ENCODE data around the gene PSMB9. TPM values are rescaled to one million over a fixed set of nuclear protein-coding genes. Genes with fewer than 3 reads are reported as not detected.
A peak's percentile ranks its signal among the peaks of the same experiment; 100 is the strongest.
"Not testable (repeated sequence)": the region's sequence is repeated elsewhere in the genome, so short reads cannot be mapped to it uniquely, and the experiment has no call there.

The PSMB9 gene
- polyA plus RNA-seq, 1 donor, result 21.7 TPM

DNA sequence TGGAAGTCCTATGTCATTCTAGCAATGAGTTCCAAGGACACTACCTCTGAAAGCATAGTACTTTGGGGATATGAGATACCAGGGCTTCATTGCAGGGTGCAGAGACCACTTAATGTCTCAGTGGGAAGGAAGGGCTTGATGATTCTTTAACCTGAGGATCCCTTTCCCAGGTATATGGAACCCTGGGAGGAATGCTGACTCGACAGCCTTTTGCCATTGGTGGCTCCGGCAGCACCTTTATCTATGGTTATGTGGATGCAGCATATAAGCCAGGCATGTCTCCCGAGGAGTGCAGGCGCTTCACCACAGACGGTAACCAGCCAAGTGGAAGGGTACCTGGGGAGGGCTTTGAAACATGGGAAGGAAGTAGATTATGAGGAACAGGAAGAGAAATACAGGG is 4.2 kb downstream of the PSMB9 start:
- WGBS (ENCODE audit: insufficient coverage, low lambda C conversion rate), result no CpG with 5 or more reads among the region's 5 CpGs

DNA sequence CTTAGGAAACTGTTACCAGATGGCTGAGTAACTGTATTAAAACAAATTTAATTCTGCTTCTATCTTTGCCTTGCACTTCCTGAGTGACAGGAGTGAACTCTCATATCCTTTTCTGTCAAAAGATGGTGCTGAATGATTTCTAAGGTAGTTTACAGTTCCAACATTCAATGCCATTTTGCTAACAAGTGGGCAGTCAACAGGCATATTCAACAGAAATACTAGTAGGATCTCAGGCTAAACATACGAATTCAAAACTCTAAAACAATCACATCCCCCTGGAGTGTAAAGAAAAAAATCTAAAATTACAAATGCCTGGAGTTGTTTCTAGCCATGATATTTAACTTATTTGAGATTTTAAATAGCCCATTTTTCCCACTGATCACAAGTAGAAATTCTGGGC is 6.7 kb downstream of the PSMB9 start:
- no peak overlapping the region for H3K4me3 ChIP-seq (ENCODE audit: low read length)
- no peak overlapping the region for H3K27ac ChIP-seq (ENCODE audit: low read length)
- H3K27me3 ChIP-seq (ENCODE audit: control insufficient read depth, insufficient read depth, low read length), result peaks cover 19% of the 10 kb centered on the region
- no peak for DNase-seq
- no peaks in the 10 kb centered on the region for H3K9me3 ChIP-seq (ENCODE audit: control insufficient read depth, low read depth, low read length)
- no peaks in the 10 kb centered on the region for H3K4me1 ChIP-seq (ENCODE audit: control insufficient read depth, insufficient read depth, low read length)
- peaks cover 5% of the 10 kb centered on the region for H3K36me3 ChIP-seq (ENCODE audit: control insufficient read depth, insufficient read depth, low read length)
- no CpG with 5 or more reads among the region's 1 CpG for WGBS (ENCODE audit: insufficient coverage, low lambda C conversion rate)

More for the DNA sequence above, 4.2 kb downstream of the PSMB9 start:
- DNase-seq, result no peak
- no peak overlapping the region for H3K27ac ChIP-seq (ENCODE audit: low read length)
- H3K36me3 ChIP-seq (ENCODE audit: control insufficient read depth, insufficient read depth, low read length), result peaks cover 5% of the 10 kb centered on the region
- peaks cover 13% of the 10 kb centered on the region for H3K27me3 ChIP-seq (ENCODE audit: control insufficient read depth, insufficient read depth, low read length)
- no peak overlapping the region for H3K4me3 ChIP-seq (ENCODE audit: low read length)
- no peaks in the 10 kb centered on the region for H3K9me3 ChIP-seq (ENCODE audit: control insufficient read depth, low read depth, low read length)
- peaks cover 7% of the 10 kb centered on the region for H3K4me1 ChIP-seq (ENCODE audit: control insufficient read depth, insufficient read depth, low read length)

- H3K36me3 ChIP-seq (ENCODE audit: control insufficient read depth, insufficient read depth, low read length), result peaks cover 5% of the 10 kb centered on the region
- 74% methylated on average over 3 of the region's 3 CpGs for WGBS (ENCODE audit: insufficient coverage, low lambda C conversion rate)
- peaks cover 4% of the 10 kb centered on the region for H3K4me1 ChIP-seq (ENCODE audit: control insufficient read depth, insufficient read depth, low read length)
- no peak for DNase-seq
- H3K4me3 ChIP-seq (ENCODE audit: low read length), result no peak overlapping the region
- H3K27ac ChIP-seq (ENCODE audit: low read length), result no peak overlapping the region
- H3K27me3 ChIP-seq (ENCODE audit: control insufficient read depth, insufficient read depth, low read length), result peaks cover 22% of the 10 kb centered on the region
- no peaks in the 10 kb centered on the region for H3K9me3 ChIP-seq (ENCODE audit: control insufficient read depth, low read depth, low read length)
Measured at GRCh38 chr6:32862725-32863124, 8.7 kb downstream of the PSMB9 start.

DNA sequence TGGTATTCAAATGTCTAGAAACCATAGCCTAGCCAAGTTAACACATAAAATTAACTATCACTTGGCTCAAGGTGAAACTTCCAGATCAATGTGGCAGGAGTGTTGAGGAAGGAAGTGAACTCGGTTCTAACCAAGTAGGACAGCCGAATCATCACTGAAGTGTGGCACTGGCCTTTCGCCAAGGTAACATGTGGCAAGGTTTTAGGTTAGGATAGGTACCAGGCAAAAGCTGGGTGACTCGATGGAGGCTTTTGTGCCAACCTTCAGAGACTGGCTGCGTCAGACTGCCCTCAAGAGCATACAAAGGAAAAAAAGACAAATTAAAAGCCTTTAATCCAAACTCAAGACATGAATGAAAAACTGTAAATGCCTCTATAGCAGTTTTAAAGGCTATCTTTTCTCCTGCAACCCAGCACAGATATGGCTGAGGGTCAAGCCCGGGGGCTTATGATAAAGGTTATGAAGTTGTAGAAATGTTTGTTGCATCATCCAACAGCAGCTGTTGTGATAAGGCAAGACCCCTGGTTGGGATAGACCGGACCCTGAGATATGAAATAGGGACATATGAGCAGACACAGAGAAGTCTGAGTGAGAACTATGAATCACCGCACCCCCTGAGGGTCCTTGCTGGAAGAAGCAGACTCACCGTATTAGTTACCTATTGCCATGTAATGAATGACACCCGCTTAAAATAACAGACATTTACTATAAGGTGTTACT is 11.9 kb downstream of the PSMB9 start:
- H3K27ac ChIP-seq (ENCODE audit: low read length), result no peak overlapping the region
- H3K4me3 ChIP-seq (ENCODE audit: low read length), result no peak overlapping the region
- peaks cover 30% of the 10 kb centered on the region for H3K27me3 ChIP-seq (ENCODE audit: control insufficient read depth, insufficient read depth, low read length)
- no peaks in the 10 kb centered on the region for H3K9me3 ChIP-seq (ENCODE audit: control insufficient read depth, low read depth, low read length)
- peaks cover 4% of the 10 kb centered on the region for H3K4me1 ChIP-seq (ENCODE audit: control insufficient read depth, insufficient read depth, low read length)
- WGBS (ENCODE audit: insufficient coverage, low lambda C conversion rate), result no CpG with 5 or more reads among the region's 10 CpGs
- no peaks in the 10 kb centered on the region for H3K36me3 ChIP-seq (ENCODE audit: control insufficient read depth, insufficient read depth, low read length)
- no peak for DNase-seq

DNA sequence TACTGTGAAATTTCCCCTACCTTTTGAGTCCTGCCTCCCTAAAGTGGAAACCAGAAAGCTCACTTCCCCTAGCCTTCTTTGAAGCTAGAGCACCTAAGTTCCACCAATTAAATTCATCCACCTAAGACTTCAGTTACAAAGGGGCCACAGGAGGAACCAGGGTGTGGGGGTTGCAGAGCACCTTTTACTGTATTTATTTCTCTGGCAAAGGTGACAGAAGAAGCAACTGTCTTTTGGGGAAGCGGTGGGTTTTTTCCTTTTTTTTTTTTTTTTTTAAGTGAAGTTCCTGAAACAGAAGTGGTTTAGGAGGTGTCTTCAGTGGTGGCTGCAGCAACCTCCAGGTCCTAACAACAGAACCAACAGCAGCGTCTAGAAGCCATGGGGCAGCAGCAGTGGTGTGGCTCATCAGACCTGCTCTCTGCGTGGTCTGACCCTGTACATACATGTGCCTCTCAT is 13.1 kb downstream of the PSMB9 start:
- Histone ChIP-seq H3K27ac (ENCODE audit: low read length) (no peak overlapping the region), H3K36me3 (ENCODE audit: control insufficient read depth, insufficient read depth, low read length) (no peaks in the 10 kb centered on the region), H3K27me3 (ENCODE audit: control insufficient read depth, insufficient read depth, low read length) (peaks cover 27% of the 10 kb centered on the region), H3K4me3 (ENCODE audit: low read length) (no peak overlapping the region), H3K9me3 (ENCODE audit: control insufficient read depth, low read depth, low read length) (no peaks in the 10 kb centered on the region), H3K4me1 (ENCODE audit: control insufficient read depth, insufficient read depth, low read length) (peaks cover 4% of the 10 kb centered on the region)
- no peak for DNase-seq
- no CpG with 5 or more reads among the region's 3 CpGs for whole genome bisulfite sequencing (ENCODE audit: insufficient coverage, low lambda C conversion rate)

DNA sequence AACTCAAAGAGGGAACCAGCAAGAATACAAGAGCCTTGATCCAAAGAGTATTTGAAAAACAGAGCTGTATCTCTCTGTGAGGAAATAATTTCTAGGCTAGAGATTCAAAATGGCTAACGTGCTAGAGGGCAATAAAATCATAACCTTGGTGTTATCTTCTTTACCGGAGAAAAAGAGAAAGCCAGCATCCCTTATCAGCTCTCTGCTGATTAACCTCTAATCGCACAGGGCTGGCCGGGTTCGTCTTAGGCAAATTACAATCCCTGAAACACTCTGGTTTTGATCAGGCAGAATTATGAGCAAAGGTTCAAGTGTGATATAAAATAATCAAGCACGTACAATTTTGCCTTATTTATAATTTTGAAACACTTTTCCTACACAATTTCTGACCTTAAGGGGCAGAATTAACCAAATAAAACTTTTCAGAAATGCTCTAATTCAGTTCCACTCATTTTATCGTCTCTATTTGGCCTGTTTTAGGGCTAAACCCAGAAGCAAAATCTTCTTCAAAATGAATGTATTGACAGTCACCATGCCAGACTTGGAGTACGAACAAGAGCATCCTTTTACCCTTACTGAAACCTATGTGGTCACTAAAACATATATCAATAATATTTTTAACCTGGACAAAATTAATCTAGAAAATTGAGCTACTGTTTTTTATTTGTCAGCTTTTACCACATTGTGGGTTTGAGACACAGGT is 13.7 kb downstream of the PSMB9 start:
- Histone ChIP-seq H3K9me3 (ENCODE audit: control insufficient read depth, low read depth, low read length) (no peaks in the 10 kb centered on the region), H3K27ac (ENCODE audit: low read length) (no peak overlapping the region), H3K4me3 (ENCODE audit: low read length) (no peak overlapping the region), H3K27me3 (ENCODE audit: control insufficient read depth, insufficient read depth, low read length) (peaks cover 28% of the 10 kb centered on the region), H3K36me3 (ENCODE audit: control insufficient read depth, insufficient read depth, low read length) (no peaks in the 10 kb centered on the region), H3K4me1 (ENCODE audit: control insufficient read depth, insufficient read depth, low read length) (peaks cover 4% of the 10 kb centered on the region)
- 50% methylated on average over 2 of the region's 8 CpGs for WGBS (ENCODE audit: insufficient coverage, low lambda C conversion rate)
- peak in 1 of 2 donors; percentile 63 for DNase-seq

GRCh38 chr6:32868257-32868788 is 14.3 kb downstream of the PSMB9 start:
- WGBS (ENCODE audit: insufficient coverage, low lambda C conversion rate), result 0% methylated on average over 5 of the region's 5 CpGs
- Histone ChIP-seq H3K4me1 (ENCODE audit: control insufficient read depth, insufficient read depth, low read length) (peaks cover 4% of the 10 kb centered on the region), H3K27me3 (ENCODE audit: control insufficient read depth, insufficient read depth, low read length) (peaks cover 28% of the 10 kb centered on the region), H3K9me3 (ENCODE audit: control insufficient read depth, low read depth, low read length) (no peaks in the 10 kb centered on the region), H3K4me3 (ENCODE audit: low read length) (no peak overlapping the region), H3K36me3 (ENCODE audit: control insufficient read depth, insufficient read depth, low read length) (no peaks in the 10 kb centered on the region), H3K27ac (ENCODE audit: low read length) (no peak overlapping the region)
- DNase-seq, result peak; percentile 63

GRCh38 chr6:32873947-32874346 is 20.0 kb downstream of the PSMB9 start:
- not testable (repeated sequence) for H3K4me3 ChIP-seq (ENCODE audit: low read length); H3K36me3 ChIP-seq (ENCODE audit: control insufficient read depth, insufficient read depth, low read length); H3K9me3 ChIP-seq (ENCODE audit: control insufficient read depth, low read depth, low read length); H3K27ac ChIP-seq (ENCODE audit: low read length); DNase-seq; H3K4me1 ChIP-seq (ENCODE audit: control insufficient read depth, insufficient read depth, low read length)
- peaks cover 13% of the 10 kb centered on the region for H3K27me3 ChIP-seq (ENCODE audit: control insufficient read depth, insufficient read depth, low read length)
- no CpG with 5 or more reads among the region's 1 CpG for WGBS (ENCODE audit: insufficient coverage, low lambda C conversion rate)

GRCh38 chr6:32876603-32877002 is 22.6 kb downstream of the PSMB9 start:
- Histone ChIP-seq H3K9me3 (ENCODE audit: control insufficient read depth, low read depth, low read length) (peaks cover 3% of the 10 kb centered on the region), H3K4me3 (ENCODE audit: low read length) (no peak overlapping the region), H3K27me3 (ENCODE audit: control insufficient read depth, insufficient read depth, low read length) (peaks cover 26% of the 10 kb centered on the region), H3K36me3 (ENCODE audit: control insufficient read depth, insufficient read depth, low read length) (no peaks in the 10 kb centered on the region), H3K4me1 (ENCODE audit: control insufficient read depth, insufficient read depth, low read length) (no peaks in the 10 kb centered on the region), H3K27ac (ENCODE audit: low read length) (no peak overlapping the region)
- DNase-seq, result no peak
- 73% methylated on average over 2 of the region's 2 CpGs for WGBS (ENCODE audit: insufficient coverage, low lambda C conversion rate)

GRCh38 chr6:32879691-32880090 is 25.7 kb downstream of the PSMB9 start:
- Histone ChIP-seq H3K27me3 (ENCODE audit: control insufficient read depth, insufficient read depth, low read length) (peaks cover 43% of the 10 kb centered on the region), H3K36me3 (ENCODE audit: control insufficient read depth, insufficient read depth, low read length) (no peaks in the 10 kb centered on the region), H3K4me1 (ENCODE audit: control insufficient read depth, insufficient read depth, low read length) (no peaks in the 10 kb centered on the region), H3K4me3 (ENCODE audit: low read length) (no peak overlapping the region), H3K27ac (ENCODE audit: low read length) (no peak overlapping the region), H3K9me3 (ENCODE audit: control insufficient read depth, low read depth, low read length) (peaks cover 3% of the 10 kb centered on the region)
- WGBS (ENCODE audit: insufficient coverage, low lambda C conversion rate), result 20% methylated on average over 1 of the region's 35 CpGs
- no peak for DNase-seq
